ENCODE results near the gene DDX25.

DNA sequence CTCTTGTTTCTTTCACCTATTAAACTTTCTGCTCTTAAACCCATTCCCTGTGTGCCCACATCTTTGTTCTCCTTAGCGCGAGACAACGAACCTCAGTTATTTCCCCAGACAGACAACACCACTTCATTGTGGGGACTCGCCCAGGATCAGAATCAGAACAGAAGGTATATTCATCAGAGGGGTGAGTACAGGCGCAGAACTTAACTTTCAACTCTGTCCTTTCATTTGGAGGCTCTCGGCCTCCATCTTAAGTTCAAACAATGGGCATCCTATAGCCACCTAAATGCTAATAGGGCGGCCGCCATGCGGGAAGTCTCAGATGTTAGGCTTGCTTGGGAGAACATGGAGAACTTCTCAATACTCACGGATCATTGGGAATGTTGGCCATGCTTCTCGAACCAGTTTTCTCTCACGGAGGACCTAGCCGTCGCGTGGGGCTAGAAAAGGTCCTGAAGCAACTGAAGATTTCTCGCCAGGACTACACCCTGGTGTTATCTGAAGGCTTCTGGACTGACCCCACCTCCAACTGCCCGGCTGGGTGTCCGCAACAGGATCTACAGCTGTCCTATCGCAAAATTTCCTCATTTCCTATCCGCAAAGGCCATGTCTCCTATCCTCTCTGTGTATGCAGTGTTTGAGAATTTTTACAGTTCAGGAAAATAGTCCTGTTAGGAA, 30.3 kb upstream of the DDX25 start:
- TF ChIP-seq EZH2 (IDR thresholded peaks at IDR 0.05; ENCODE audit: low read length), result no peak
- TF ChIP-seq, protein P1, sequence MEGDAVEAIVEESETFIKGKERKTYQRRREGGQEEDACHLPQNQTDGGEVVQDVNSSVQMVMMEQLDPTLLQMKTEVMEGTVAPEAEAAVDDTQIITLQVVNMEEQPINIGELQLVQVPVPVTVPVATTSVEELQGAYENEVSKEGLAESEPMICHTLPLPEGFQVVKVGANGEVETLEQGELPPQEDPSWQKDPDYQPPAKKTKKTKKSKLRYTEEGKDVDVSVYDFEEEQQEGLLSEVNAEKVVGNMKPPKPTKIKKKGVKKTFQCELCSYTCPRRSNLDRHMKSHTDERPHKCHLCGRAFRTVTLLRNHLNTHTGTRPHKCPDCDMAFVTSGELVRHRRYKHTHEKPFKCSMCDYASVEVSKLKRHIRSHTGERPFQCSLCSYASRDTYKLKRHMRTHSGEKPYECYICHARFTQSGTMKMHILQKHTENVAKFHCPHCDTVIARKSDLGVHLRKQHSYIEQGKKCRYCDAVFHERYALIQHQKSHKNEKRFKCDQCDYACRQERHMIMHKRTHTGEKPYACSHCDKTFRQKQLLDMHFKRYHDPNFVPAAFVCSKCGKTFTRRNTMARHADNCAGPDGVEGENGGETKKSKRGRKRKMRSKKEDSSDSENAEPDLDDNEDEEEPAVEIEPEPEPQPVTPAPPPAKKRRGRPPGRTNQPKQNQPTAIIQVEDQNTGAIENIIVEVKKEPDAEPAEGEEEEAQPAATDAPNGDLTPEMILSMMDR (optimal IDR thresholded peaks at IDR 0.05 in 1 of 3, IDR thresholded peaks at IDR 0.05 in 1 of 3, conservative IDR thresholded peaks at IDR 0.05 in 1 of 3; ENCODE audit: extremely low read depth in 1 of 3, insufficient read depth in 2 of 3, low read length in 3 of 3), result no peak
